ENCODE results near the gene GALNT15.

DNA sequence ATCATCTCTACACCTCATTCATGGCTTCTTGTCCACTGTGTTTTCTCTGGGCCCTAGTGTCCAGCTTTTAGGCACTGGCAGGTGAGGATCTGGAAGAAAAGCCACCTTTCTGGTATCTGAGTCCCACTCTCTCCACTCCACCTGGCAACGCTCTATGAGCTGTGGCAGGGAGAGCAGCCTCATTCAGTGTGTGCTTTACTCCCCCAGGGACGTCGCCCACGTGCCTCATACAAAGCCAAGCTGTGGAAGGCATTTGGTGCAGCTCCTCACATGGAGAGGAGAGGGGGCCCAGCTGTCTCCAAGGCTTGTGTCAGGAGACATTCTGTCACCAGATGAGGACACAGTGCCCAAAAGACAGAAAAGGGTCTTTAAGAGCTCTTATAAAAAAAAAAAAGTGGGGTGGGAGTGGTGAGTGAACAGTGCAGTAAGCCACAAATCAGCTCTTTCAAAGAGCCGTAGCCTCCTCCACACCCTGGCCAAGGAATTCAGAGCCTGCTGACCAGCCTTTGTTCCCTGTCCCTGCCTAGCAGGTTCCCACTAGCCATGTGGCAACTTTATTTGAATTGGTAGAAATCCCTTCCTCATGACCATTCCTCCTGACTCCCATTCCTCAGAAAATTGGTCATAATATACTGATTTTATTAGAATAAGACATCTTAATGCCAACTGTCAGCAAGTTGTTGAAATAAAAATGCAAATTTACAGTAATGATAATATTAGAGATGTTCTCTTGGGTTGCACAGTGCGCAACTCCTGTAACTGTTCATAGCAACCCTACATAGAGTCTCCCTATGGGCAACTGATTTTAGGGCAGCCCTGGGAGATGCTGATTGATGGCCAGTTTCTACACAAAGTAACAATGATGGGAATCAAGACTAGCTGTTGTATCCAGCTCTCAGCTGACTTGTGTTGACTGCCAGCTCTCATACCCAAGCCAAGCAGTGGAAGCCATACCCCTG is 29.5 kb downstream of the GALNT15 start:
- TF ChIP-seq CTCF (IDR thresholded peaks at IDR 0.05) (no peak), POLR2A (IDR thresholded peaks at IDR 0.05) (no peak)

All from breast epithelium (tissue), 3 donors.